Glomerular visceral epithelial cell (primary cell): ENCODE measurements around the gene ZNF106.

ENCODE experiments used
- DNase-seq: peaks from one replicate; pipeline ENCODE4 v3.0.0-alpha.2; 2016; ENCODE audit errors: extremely low spot score

Gene ZNF106

DNA sequence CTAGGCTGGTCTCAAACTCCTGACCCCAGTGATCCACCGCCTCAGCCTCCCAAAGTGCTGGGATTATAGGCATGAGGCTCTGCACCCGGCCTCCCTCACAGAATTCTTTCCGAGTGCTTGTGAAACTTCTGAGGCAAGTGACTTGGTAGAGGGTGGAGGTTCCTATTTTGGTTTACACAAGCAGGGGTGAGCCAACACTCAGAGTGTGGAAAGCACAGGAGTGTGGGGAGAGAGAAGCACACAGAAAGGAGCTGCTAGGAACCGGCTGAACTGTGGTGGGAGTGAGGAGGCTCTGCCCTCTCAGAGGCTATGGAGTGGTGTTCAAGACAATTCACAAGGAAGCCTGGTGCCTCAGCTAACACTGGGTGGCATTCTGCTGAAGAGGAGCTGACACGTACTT lies 123.9 kb downstream of the ZNF106 start:
- no peak for DNase-seq

DNA sequence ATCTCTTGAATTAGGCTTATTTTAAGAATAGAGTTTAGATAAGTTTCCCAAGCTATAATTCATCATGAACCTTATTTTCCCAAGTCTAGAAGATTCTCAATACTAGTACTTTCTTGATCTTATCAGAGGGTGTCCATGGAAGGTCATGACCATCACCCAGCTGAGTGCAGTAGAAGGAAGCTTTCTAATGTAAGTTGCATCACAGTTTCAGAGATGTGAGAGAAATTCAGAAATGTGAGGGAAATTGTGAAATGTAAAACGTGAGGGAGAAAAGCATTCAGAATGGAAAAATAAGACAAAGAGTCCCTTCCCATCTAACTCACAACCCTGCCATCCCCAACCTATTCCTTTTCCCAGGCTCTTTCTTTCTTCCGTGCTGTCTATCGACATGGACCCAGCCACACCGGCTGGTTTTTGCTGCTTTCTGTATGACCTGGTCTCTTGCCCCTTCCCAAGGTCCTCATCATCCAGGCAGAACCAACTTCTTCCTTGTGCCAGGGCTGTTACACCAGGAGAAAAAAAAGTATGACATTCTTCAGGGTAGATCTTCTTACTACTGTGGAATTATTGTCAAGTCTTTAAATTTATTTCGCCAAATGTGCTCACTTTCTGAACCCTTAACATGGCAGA lies 124.9 kb downstream of the ZNF106 start:
- DNase-seq, result no peak

DNA sequence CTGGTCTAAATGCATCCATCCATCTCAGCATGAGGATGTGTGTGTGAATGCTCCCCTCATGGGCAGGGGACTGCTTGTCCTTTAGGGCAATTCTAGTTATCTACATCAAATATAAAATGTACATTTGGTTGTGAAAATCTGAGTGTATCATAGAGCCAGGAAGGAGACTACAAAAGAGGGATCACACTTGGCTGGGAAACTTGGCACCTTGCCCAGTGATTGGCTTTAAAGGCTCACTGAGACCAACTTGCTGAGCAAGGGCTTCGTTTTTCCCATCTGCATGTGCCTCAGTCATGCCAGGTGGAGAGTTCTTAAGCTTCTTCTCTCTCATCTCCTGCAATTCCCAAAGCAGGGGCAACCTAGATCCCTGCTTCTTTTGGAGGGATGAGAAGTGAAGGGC lies 126.4 kb downstream of the ZNF106 start:
- DNase-seq, result peak; percentile 29

DNA sequence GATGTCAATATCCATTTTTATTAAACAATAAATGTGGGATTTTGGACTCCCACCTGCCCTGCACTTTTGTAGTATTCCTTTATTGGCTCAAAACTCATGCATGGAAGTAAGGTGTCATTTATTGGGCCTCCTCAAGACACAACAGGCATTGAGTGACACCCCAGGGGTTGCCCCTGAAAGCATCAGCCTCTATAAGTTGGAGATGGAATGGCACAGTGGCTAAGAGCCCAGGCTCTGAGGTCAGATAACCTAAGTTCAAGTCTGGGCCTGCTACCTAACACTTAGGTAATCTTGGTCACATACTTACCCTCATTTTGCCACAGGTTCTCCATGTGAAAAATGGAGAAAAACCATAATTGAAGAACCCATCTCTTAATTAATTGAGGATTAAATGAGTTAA lies 127.0 kb downstream of the ZNF106 start:
- DNase-seq, result no peak

DNA sequence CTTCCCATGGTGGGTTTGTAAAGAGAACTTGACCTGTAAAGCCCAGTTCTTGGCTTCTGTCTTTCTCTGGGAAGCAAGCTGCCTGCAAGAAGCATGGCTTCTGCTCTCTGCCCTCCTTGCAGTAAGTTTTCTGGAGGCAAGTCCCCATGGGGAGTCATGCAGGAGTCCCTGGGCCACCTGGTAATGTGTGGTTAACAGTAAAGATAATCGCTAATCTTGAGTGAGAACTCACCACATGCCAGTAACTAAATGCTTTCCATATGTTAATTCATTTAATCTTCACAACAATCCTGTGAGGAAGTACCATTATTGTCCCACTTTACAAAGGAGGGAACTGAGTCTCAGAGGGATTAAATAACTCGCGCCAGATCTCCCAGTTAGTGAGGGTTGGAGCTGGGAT lies 127.5 kb downstream of the ZNF106 start:
- DNase-seq, result no peak
